HG03432 (cell line): ENCODE measurements around the gene ZNFX1.
"Not testable (repeated sequence)": the region's sequence is repeated elsewhere in the genome, so short reads cannot be mapped to it uniquely, and the experiment has no call there.

Experiments used
- ATAC-seq: cut with Tn5 transposase; IDR thresholded peaks from one replicate; pipeline ENCODE4 v1.9.1; 2021; ENCODE audit warnings: mild to moderate bottlenecking, moderate library complexity; ENCODE audit not compliant: unreplicated experiment

The ZNFX1 gene

DNA sequence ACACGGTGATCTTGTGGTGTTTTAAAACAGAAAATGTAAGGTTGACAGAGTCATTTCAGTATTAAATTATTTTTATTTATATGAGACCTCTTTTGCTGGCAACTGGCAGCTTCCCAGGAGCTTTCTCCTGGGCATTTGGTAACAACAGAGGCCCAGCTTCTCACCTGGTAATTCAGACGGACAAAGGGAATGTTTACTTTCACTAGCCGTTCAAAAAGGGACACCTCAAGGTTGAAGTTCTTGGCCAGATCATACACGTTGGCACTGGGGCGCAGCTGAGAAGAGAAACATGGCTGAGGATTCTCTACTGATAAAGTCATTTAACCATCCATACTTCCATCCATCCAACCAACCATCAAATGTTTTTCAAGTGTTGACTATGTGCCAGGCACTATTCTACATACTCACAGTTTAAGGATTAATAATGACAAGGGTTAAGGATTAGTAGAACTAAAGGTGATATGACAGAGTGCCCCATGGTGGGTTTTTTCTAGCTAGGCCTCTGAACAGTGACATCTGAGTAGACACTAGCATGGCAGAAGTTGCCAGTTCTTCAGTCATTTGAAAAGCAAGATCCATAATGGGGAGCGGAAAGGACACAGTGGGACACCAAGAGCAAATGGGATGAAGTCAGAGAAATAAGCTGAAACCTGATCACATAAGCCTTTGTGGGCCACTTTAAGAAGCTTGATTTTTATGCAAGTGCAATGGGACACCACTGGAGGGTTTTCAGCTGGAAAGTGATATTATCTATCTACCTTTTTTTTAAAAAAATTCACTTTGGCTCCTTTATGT lies 25.1 kb downstream of the ZNFX1 start:
- ATAC-seq: no peak

GRCh38 chr20:49248879-49249665 lies 28.8 kb downstream of the ZNFX1 start:
- ATAC-seq: no peak

GRCh38 chr20:49248301-49248700 lies 29.6 kb downstream of the ZNFX1 start:
- no peak for ATAC-seq

- no peak for ATAC-seq
Measured at GRCh38 chr20:49247792-49248191, 30.1 kb downstream of the ZNFX1 start.

GRCh38 chr20:49247169-49247723 lies 30.6 kb downstream of the ZNFX1 start:
- ATAC-seq: no peak

DNA sequence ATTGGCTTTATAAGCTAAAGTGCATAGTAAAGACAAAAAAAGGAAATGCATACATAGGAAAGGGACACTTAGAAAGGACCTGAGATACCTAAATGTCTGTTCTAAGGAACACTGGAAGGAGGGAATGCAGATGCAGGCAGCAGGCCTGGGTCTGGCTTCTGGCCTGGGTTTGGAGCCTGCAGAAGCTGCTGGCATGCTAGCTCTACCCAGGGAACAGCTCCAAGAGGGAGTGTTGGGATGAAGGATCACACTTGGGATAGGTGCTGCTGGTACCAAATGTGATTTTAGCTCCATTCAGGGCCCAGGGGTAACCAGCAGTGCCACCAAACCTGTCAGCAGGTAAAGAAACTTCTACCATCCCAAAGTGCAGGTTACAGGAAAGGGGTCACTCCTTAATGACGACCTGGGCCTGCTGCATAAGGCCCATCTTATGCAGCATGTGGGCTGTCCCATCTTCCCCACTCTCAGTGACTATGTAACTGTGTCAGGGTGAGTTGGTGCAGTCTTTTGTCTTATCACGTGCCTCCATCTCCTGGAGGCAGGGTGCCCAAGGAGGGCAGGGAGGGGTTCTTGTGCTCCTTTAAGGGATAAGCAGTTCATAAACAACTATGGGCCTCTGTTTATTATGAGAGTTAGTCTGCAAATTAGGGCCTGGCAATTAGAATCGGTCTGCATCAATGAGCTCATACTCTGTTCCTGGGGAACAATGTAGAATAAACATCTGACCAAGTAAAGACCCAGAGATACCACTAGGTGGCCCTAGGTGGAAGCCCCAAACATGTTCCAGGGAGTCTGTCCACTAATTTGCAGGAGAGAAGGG lies 31.7 kb downstream of the ZNFX1 start:
- ATAC-seq: no peak

- ATAC-seq: no peak
Measured at GRCh38 chr20:49237531-49237930, 40.3 kb downstream of the ZNFX1 start.

DNA sequence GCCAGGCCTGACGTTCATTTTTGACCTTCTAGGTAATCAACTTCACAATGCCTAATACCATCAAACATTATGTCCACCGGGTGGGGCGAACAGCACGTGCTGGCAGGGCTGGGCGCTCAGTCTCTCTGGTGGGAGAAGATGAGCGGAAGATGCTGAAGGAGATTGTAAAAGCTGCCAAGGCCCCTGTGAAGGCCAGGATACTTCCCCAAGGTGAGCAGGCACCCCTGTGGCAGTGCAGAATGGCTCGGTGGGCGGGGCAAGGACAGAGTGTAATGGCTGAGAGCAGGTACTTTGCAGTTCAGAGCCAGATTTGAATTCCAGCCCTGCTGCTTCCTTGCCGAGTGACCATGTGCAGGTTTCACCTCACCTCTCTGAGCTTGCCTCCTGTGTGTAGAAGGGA lies 41.6 kb downstream of the ZNFX1 start:
- ATAC-seq: no peak

GRCh38 chr20:49234831-49235230 lies 43.0 kb downstream of the ZNFX1 start:
- ATAC-seq: no peak

GRCh38 chr20:49233226-49233625 lies 44.6 kb downstream of the ZNFX1 start:
- ATAC-seq: no peak

DNA sequence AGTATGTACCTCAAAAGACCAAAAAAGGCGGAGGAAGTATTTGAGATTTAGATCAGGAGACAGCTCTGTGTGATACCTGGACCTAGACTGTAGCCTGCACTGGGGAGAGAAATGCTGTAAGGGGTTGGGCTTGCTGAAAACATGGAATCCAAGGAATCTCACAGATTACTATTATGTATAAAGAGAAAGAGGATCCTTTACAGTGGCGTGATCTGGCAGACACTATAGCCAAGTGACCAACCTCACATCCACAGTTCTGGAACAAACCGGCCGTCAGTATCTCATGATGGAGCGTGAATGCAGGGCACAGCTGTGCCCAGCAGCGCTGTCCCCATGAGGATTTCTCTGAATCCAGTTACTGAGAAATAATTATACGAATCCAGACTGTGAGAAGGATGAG lies 46.4 kb downstream of the ZNFX1 start:
- ATAC-seq: no peak

DNA sequence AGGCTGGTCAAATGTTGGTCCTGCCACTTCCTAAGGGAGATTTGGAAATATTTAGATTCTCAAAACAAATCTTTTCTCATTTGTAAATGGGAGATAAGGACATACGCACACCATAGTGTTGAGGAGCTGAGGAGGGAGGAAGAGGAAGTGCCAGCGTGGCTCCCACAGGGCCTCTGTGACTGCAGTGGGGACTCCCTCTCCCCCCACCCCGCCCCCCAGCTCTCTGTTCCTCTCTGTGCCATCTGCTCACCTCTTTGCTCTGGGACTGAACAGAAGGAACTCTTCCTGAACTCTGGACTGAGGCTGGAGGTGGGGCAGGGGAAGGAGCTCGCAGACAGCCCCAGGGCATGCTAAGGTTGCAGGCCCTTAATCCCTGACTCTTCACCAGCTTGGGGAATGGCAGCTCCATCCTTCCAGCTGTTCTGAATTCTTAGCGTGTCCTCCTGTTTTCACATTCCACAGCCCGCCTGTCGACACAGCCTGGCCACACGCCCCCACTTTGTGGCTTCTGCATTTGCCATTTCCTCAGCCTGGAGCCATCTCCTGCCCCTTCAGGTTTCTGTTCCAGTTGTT lies 47.2 kb downstream of the ZNFX1 start:
- no peak for ATAC-seq

GRCh38 chr20:49230021-49230420 lies 47.8 kb downstream of the ZNFX1 start:
- ATAC-seq: no peak

GRCh38 chr20:49229381-49229780 lies 48.5 kb downstream of the ZNFX1 start:
- no peak for ATAC-seq

DNA sequence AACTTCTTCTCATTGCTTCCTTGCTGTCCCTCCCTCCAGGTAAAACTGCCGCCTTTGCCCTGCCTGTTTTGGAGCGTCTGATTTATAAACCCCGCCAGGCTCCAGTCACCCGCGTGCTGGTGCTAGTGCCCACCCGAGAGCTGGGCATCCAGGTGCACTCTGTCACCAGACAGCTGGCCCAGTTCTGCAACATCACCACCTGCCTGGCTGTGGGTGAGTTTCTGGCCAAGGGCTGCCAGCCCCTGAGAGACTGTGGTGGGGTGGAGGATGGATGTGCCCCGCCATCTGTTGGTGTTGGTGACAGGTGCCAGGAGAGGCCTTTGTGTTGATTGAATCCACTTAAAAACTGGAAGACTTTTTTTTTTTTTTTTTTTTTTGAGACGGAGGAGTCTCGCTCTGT lies 49.2 kb downstream of the ZNFX1 start:
- no peak for ATAC-seq

GRCh38 chr20:49225896-49226295 lies 52.0 kb downstream of the ZNFX1 start:
- no peak for ATAC-seq

GRCh38 chr20:49219924-49220831 lies 57.7 kb downstream of the ZNFX1 start:
- ATAC-seq: no peak

DNA sequence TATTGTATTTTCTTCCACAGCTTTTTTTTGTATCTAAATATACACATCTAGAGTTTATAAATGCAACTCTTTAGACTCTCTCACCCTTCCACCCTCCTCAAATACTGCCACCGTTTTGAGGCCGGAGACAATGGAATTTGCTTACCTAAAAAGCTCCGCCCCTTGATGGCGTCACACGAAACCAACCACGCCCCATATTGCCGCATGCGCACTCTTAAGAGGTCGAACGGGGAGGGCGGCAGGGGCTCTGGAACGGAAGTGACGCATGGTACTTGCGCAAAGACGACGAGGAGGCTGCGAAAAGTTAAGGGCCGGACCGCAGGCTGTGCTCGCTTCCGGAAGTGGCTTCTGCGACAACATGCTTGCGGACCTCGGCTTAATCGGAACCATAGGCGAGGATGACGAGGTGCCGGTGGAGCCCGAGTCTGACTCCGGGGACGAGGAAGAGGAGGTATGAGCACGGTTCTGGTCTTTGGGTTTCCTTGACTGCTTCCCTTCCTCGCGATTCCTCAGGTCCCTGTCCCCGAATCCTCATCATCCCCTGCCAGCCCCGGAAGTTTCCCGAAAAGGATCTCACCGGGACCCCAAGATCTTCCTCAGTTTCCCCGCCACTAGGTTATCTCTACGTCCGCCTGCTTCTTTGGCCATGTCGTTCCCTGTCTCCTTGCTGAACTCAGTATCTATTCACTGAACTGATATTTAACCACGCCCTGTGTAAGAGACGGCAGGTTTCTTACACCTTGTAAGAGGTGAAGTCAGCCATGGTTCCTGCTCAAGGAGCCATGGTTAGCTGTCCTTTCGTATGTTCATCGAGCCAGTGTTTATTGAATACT lies 58.5 kb downstream of the ZNFX1 start, which contains the start of gene DDX27:
Gene DDX27, plus strand, starts transcription at position 326 of the 833 bp plus-strand sequence. Its CDS starts 33 bp downstream, at position 359.
- ATAC-seq: peak; percentile 93

DNA sequence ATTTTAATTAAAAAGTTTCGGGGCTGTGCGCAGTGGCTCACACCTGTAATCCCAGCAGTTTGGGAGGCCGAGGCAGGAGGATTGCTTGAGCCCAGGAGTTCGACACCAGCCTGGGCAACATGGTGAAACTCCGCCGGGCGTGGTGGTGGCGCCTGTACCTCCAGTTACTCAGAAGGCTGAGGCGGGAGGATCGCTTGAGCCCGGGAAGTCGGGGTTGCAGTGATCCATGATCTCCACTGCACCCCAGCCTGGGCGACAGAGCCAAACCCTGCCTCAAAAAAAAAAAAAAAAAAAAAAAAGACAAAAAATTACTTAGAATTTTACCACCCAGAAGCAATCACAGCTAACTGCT lies 59.1 kb downstream of the ZNFX1 start:
- ATAC-seq: not testable (repeated sequence)
